Mesothelial cell of epicardium (in vitro differentiated cells): ENCODE data around the gene PRM3. TPM values are rescaled to one million over a fixed set of nuclear protein-coding genes. Genes with fewer than 3 reads are reported as not detected.

ENCODE experiments used
- DNase-seq, 2 experiments: peaks; one replicate each; pipeline ENCODE4 v3.0.0; 2021; ENCODE audit warnings: low spot score in 2 of 2; ENCODE audit not compliant: unreplicated experiment in 2 of 2
- H3K27ac Mint-ChIP-seq: 2 replicates; pipeline ENCODE4 v1.8.0; 2021; ENCODE audit warnings: mixed read lengths
- H3K27me3 Mint-ChIP-seq: 2 replicates; pipeline ENCODE4 v1.8.0; 2021; ENCODE audit warnings: low read depth, mixed read lengths
- H3K36me3 Mint-ChIP-seq: 2 replicates; pipeline ENCODE4 v1.8.0; 2021; ENCODE audit warnings: mixed read lengths
- H3K4me1 Mint-ChIP-seq: 2 replicates; pipeline ENCODE4 v1.8.0; 2021; ENCODE audit warnings: mixed read lengths
- H3K4me3 Mint-ChIP-seq: 2 replicates; pipeline ENCODE4 v1.8.0; 2021; ENCODE audit warnings: mild to moderate bottlenecking, moderate library complexity, mixed read lengths
- H3K9me3 Mint-ChIP-seq: 2 replicates; pipeline ENCODE4 v1.8.0; 2021; ENCODE audit warnings: mixed read lengths
- CTCF ChIP-seq: fragments of 200-600 bp; sonication (generic); IDR thresholded peaks from one replicate; pipeline ENCODE4 v1.5.0; 2021; ENCODE audit warnings: antibody characterized with exemption; ENCODE audit not compliant: unreplicated experiment
- total RNA-seq: library from RNA; stranded (reverse); gene quantifications from 3 replicates; pipeline ENCODE4 v1.2.1, GENCODE V29; 2021

The PRM3 gene
- total RNA-seq, 1 donor from 2014 or later: not detected

- Mint-ChIP-seq H3K4me1 (peaks cover 14% of the 10 kb centered on the region), H3K27ac (no peak overlapping the region), H3K36me3 (no peaks in the 10 kb centered on the region), H3K9me3 (no peaks in the 10 kb centered on the region), H3K27me3 (no peaks in the 10 kb centered on the region), H3K4me3 (no peak overlapping the region)
- no peak for DNase-seq
- TF ChIP-seq CTCF: no peak
Measured at GRCh38 chr16:11249233-11250061, 24.0 kb downstream of the PRM3 start.

- no peak for TF ChIP-seq CTCF
- Mint-ChIP-seq H3K27ac (no peak overlapping the region), H3K4me3 (no peak overlapping the region), H3K36me3 (no peaks in the 10 kb centered on the region), H3K4me1 (peaks cover 6% of the 10 kb centered on the region), H3K9me3 (no peaks in the 10 kb centered on the region), H3K27me3 (no peaks in the 10 kb centered on the region)
- DNase-seq: no peak
Measured at GRCh38 chr16:11248133-11248532, 25.3 kb downstream of the PRM3 start.

- DNase-seq: no peak
- Mint-ChIP-seq H3K4me3 (no peak overlapping the region), H3K27ac (no peak overlapping the region), H3K9me3 (no peaks in the 10 kb centered on the region), H3K4me1 (no peaks in the 10 kb centered on the region), H3K36me3 (no peaks in the 10 kb centered on the region), H3K27me3 (no peaks in the 10 kb centered on the region)
- TF ChIP-seq CTCF: no peak
Measured at GRCh38 chr16:11245988-11246387, 27.4 kb downstream of the PRM3 start.

GRCh38 chr16:11245222-11245737 lies 28.1 kb downstream of the PRM3 start:
- H3K4me3 Mint-ChIP-seq: no peak overlapping the region
- DNase-seq: no peak
- H3K27ac Mint-ChIP-seq: no peak overlapping the region
- no peaks in the 10 kb centered on the region for H3K9me3 Mint-ChIP-seq
- H3K27me3 Mint-ChIP-seq: no peaks in the 10 kb centered on the region
- H3K4me1 Mint-ChIP-seq: no peaks in the 10 kb centered on the region
- TF ChIP-seq CTCF: no peak
- H3K36me3 Mint-ChIP-seq: no peaks in the 10 kb centered on the region

GRCh38 chr16:11242658-11243057 lies 30.8 kb downstream of the PRM3 start:
- Mint-ChIP-seq H3K9me3 (no peaks in the 10 kb centered on the region), H3K4me1 (no peaks in the 10 kb centered on the region), H3K4me3 (no peak overlapping the region), H3K36me3 (no peaks in the 10 kb centered on the region), H3K27me3 (no peaks in the 10 kb centered on the region), H3K27ac (no peak overlapping the region)
- no peak for DNase-seq
- no peak for TF ChIP-seq CTCF
